ENCODE results near the gene OLFML2A. TPM values are rescaled to one million over a fixed set of nuclear protein-coding genes. Genes with fewer than 3 reads are reported as not detected.
"Not testable (repeated sequence)": the region's sequence is repeated elsewhere in the genome, so short reads cannot be mapped to it uniquely, and the experiment has no call there.

Gene OLFML2A
- total RNA-seq, 2 experiments from 2014 or later: 4.4 to 6.7 TPM

- no peaks in the 10 kb centered on the region for H3K9me2 ChIP-seq (ENCODE audit: insufficient read depth, low read length)
- DNase-seq (ENCODE audit: low spot score): no peak
- H3K4me3 ChIP-seq (ENCODE audit: low read depth, low read length, poor library complexity, severe bottlenecking): no peak overlapping the region
- no peaks in the 10 kb centered on the region for H3K36me3 ChIP-seq (ENCODE audit: insufficient read depth, low read length)
- no peaks in the 10 kb centered on the region for H3K79me2 ChIP-seq (ENCODE audit: insufficient read depth, low read depth, low read length)
- H3K4me1 ChIP-seq (ENCODE audit: insufficient read depth, low read length, poor library complexity, severe bottlenecking): no peaks in the 10 kb centered on the region
- H3K27ac ChIP-seq (ENCODE audit: low read depth, low read length, poor library complexity, severe bottlenecking): no peak overlapping the region
- H3K4me2 ChIP-seq (ENCODE audit: low read length): no peak overlapping the region
- H4K20me1 ChIP-seq (ENCODE audit: insufficient read depth, low read length): no peaks in the 10 kb centered on the region
- ChIA-PET POLR2A (interaction anchor here (0.6 to 1.1 kb wide), 5 partner anchors 7 to 914 kb away, joined by 3 to 5 read pairs (median 3); no protein-coding TSS in a partner anchor), CTCF (ENCODE audit: unreplicated experiment) (no interaction called here)
- no peak overlapping the region for H2AFZ ChIP-seq (ENCODE audit: low read length)
- no peak for TF ChIP-seq EZH2phosphoT487 (IDR thresholded peaks at IDR 0.05; ENCODE audit: borderline replicate concordance, low read depth, low read length)
- H3K9me3 ChIP-seq (ENCODE audit: low read length): no peaks in the 10 kb centered on the region
- BruUV-seq (replicated peaks): no TSS peak
- intact Hi-C loops (cut with micrococcal nuclease; ENCODE audit: unreplicated experiment): no loop called here
These were observed 64.3 kb downstream of the OLFML2A start for GRCh38 chr9:124841075-124841821.

GRCh38 chr9:124843456-124844034, 66.6 kb downstream of the OLFML2A start:
- Histone ChIP-seq H3K4me2 (ENCODE audit: low read length) (no peak overlapping the region), H3K4me3 (ENCODE audit: low read depth, low read length, poor library complexity, severe bottlenecking) (no peak overlapping the region), H3K9me3 (ENCODE audit: low read length) (no peaks in the 10 kb centered on the region), H2AFZ (ENCODE audit: low read length) (no peak overlapping the region), H3K79me2 (ENCODE audit: insufficient read depth, low read depth, low read length) (no peaks in the 10 kb centered on the region), H3K4me1 (ENCODE audit: insufficient read depth, low read length, poor library complexity, severe bottlenecking) (no peaks in the 10 kb centered on the region), H4K20me1 (ENCODE audit: insufficient read depth, low read length) (no peaks in the 10 kb centered on the region), H3K9me2 (ENCODE audit: insufficient read depth, low read length) (no peaks in the 10 kb centered on the region), H3K27ac (ENCODE audit: low read depth, low read length, poor library complexity, severe bottlenecking) (no peak overlapping the region), H3K36me3 (ENCODE audit: insufficient read depth, low read length) (no peaks in the 10 kb centered on the region)
- POLR2A ChIA-PET: no interaction called here
- TF ChIP-seq CTCF (conservative IDR thresholded peaks at IDR 0.05; ENCODE audit: low read length) (no peak), EZH2phosphoT487 (IDR thresholded peaks at IDR 0.05; ENCODE audit: borderline replicate concordance, low read depth, low read length) (no peak)
- no TSS peak for BruUV-seq (replicated peaks)
- intact Hi-C loops (cut with micrococcal nuclease; ENCODE audit: unreplicated experiment): no loop called here
- CTCF ChIA-PET (ENCODE audit: unreplicated experiment): no interaction called here
- no peak for DNase-seq (ENCODE audit: low spot score)

- no peaks in the 10 kb centered on the region for H3K9me2 ChIP-seq (ENCODE audit: insufficient read depth, low read length)
- intact Hi-C loops (cut with micrococcal nuclease; ENCODE audit: unreplicated experiment): no loop called here
- CTCF ChIA-PET (ENCODE audit: unreplicated experiment): no interaction called here
- H2AFZ ChIP-seq (ENCODE audit: low read length): peak overlapping the region; percentile 61
- no peak overlapping the region for H3K27ac ChIP-seq (ENCODE audit: low read depth, low read length, poor library complexity, severe bottlenecking)
- DNase-seq (ENCODE audit: low spot score): no peak
- no peak overlapping the region for H3K4me2 ChIP-seq (ENCODE audit: low read length)
- no peaks in the 10 kb centered on the region for H3K4me1 ChIP-seq (ENCODE audit: insufficient read depth, low read length, poor library complexity, severe bottlenecking)
- BruUV-seq (replicated peaks): no TSS peak
- H3K9me3 ChIP-seq (ENCODE audit: low read length): no peaks in the 10 kb centered on the region
- no peaks in the 10 kb centered on the region for H3K79me2 ChIP-seq (ENCODE audit: insufficient read depth, low read depth, low read length)
- POLR2A ChIA-PET: interaction anchor here (0.7 kb wide), 1 partner anchor 89 kb away, joined by 3 read pairs; no protein-coding TSS in a partner anchor
- H3K4me3 ChIP-seq (ENCODE audit: low read depth, low read length, poor library complexity, severe bottlenecking): no peak overlapping the region
- H4K20me1 ChIP-seq (ENCODE audit: insufficient read depth, low read length): no peaks in the 10 kb centered on the region
- TF ChIP-seq CTCF (conservative IDR thresholded peaks at IDR 0.05; ENCODE audit: low read length): no peak
- TF ChIP-seq EZH2phosphoT487 (IDR thresholded peaks at IDR 0.05; ENCODE audit: borderline replicate concordance, low read depth, low read length): no peak
- H3K36me3 ChIP-seq (ENCODE audit: insufficient read depth, low read length): no peaks in the 10 kb centered on the region
These were observed 67.4 kb downstream of the OLFML2A start for GRCh38 chr9:124844291-124844690.

GRCh38 chr9:124846467-124846866, 69.5 kb downstream of the OLFML2A start:
- CTCF ChIA-PET (ENCODE audit: unreplicated experiment); H3K79me2 ChIP-seq (ENCODE audit: insufficient read depth, low read depth, low read length); H2AFZ ChIP-seq (ENCODE audit: low read length); H3K4me1 ChIP-seq (ENCODE audit: insufficient read depth, low read length, poor library complexity, severe bottlenecking); H3K9me3 ChIP-seq (ENCODE audit: low read length); H3K4me3 ChIP-seq (ENCODE audit: low read depth, low read length, poor library complexity, severe bottlenecking); H3K4me2 ChIP-seq (ENCODE audit: low read length); DNase-seq (ENCODE audit: low spot score); H4K20me1 ChIP-seq (ENCODE audit: insufficient read depth, low read length); intact Hi-C loops (cut with micrococcal nuclease; ENCODE audit: unreplicated experiment); H3K36me3 ChIP-seq (ENCODE audit: insufficient read depth, low read length); H3K27ac ChIP-seq (ENCODE audit: low read depth, low read length, poor library complexity, severe bottlenecking); H3K9me2 ChIP-seq (ENCODE audit: insufficient read depth, low read length); BruUV-seq (replicated peaks): not testable (repeated sequence)
- POLR2A ChIA-PET: interaction anchor here (0.8 kb wide), 1 partner anchor 71 kb away, joined by 3 read pairs; no protein-coding TSS in a partner anchor

Data from OCI-LY7 (cell line).